ENCODE measurements around the gene DMC1.
A peak's percentile ranks its signal among the peaks of the same experiment; 100 is the strongest.
"Not testable (repeated sequence)": the region's sequence is repeated elsewhere in the genome, so short reads cannot be mapped to it uniquely, and the experiment has no call there.

DMC1 gene

DNA sequence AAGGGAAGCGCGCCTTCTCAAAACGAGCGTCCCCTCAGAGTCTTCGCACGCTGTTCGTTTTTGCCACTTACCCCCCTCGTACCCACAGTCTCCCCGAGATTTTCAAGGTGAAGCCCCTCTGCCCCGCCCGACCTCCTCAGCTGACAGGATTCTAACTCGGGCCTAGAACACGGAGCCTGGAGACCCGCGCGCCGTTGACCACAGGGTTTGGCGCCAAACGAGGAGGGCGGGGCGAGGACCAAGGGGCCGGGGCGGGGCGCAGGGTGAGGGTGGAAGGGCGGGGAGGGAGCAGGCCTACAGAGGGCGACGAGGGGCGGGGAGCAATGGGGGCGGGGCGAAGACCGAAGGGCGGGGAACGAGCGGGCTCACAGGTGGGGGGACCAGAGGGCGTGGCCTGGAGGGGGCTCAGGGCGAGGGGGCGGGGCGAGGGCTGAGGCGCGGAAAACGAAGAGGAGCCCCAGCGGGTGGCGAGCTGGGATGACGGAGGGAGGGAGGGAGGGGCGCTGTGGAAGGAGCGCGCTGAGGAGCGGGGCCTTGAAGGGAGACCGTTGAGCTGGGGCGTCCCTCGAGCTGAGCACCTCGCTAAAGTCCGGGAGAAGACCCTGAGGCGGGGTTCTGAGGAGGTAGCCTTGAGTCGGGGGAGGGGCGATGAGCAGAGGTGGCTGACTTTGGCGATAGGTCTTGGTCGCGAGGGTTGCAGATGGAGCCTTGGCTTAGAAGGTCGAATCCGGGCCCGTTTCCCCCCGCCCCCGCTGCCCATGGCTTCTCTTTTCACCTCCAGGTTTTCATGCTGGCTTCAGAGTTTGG, at the start of gene DMC1:
TSS of gene DMC1 (minus strand) at position 212 of the 807 bp plus-strand sequence. CDS start 1,927 bp downstream, outside the sequence.
- peak; percentile 65 for DNase-seq

DNA sequence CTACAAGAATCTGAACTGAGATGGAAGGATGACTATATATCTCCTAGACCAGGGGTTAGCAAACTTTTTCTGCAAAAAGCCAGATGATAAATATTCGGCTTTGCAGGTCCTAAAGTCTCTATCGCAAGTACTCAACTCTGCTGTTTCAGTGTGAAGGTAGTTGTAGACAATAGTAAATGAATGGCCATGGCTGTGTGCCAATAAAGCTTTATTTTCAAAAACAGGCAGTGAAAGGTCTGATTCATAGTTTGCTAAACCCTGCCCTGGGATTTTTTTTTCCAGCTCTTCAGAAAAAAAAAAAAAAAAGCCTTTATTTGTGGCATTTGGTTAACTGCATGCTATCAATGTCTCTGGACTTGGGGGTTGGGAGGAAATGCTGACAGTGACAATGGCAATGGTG, 48.7 kb upstream of the DMC1 start:
- DNase-seq = no peak

DNA sequence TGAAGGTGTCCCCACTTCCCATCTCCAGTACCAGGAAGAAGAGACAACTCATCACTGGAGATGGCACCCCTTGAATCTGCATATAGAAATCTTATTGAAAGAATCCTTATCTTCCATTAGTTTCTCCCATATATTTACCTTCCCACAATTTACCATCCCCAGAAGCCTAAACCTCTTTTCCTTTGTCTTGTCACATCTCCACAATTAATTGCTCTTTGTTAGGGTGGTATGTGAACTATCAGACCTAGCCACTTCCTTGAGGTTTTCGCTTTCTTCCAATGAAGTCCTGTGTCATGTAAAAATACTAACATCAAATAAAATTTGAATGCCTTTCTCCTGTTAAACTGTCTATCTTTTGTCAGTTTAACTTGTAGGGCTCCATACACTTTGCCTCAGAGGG, 48.3 kb upstream of the DMC1 start:
- no peak for DNase-seq

- not testable (repeated sequence) for DNase-seq
Measured at GRCh38 chr22:38615064-38615405, 45.1 kb upstream of the DMC1 start.

GRCh38 chr22:38614332-38615063, 44.5 kb upstream of the DMC1 start:
- no peak for DNase-seq

DNA sequence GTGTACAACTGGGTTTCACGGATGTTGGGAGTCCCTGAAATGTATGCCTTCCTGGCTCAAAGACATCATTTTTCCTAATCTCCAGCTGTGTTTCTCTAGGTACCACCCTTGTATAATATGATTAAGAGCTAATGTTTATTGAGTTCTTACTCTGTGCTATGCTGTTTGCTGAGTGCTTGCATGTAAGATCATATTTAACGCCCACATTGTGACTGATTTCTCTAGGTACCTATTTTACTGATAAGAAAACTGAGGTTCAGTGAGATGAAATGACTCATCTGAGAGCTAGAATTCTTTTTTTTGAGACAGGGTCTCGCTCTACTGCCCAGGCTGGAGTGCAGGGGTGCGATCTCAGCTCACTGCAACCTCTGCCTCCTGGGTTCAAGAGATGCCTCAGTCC, 43.6 kb upstream of the DMC1 start:
- no peak for DNase-seq

GRCh38 chr22:38612217-38613006, 42.4 kb upstream of the DMC1 start:
- DNase-seq = no peak

- no peak for DNase-seq
Measured at GRCh38 chr22:38611559-38611958, 41.6 kb upstream of the DMC1 start.

GRCh38 chr22:38610234-38610633, 40.3 kb upstream of the DMC1 start:
- DNase-seq = no peak

- no peak for DNase-seq
Measured at GRCh38 chr22:38608992-38609750, 39.2 kb upstream of the DMC1 start.

GRCh38 chr22:38607680-38608079, 37.7 kb upstream of the DMC1 start:
- no peak for DNase-seq

DNA sequence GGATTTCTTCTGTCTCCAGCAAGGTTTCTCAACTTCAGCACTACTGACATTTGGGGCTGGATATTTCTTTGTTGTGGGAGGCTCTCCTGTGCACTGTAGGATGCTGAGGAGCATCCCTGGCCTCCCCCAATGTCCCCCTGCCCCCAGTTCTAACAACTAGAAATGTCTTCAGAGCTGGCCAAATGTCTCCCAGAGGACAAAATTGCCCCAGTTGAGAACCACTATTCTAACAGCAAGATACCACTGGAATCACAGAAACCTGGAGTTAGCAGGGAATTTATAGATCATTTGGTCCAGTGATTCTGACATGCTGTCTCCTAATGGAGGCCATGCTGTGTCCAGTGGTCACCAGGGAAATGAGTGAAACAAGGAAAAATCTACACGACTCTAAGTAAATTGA, 32.2 kb upstream of the DMC1 start:
- DNase-seq = no peak

DNA sequence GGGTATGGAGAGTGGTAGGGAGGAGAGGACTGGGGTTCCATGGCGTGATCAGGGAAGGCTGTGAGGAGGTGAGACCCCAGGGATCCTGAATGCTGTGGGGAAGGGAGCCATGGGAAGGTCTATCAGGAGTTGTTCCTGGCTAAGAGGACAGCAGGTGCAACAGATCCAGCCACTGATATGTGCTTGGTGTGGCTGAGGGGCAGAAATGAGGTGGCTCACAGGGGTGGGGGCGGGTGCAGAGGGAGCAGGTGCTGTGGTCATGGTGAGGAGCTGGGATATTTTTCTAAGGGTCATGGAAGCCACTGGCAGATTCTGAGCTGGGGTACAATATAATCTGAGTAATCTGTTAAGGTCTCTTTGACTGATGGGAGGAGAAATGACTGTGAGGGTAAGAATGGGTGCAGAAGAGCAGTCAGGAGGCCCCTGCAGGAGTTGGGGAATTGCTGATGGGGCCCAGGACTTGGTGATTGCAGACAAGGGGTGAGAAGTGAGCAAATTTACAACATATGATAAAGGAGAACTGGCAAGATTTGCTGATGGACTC, 31.3 kb upstream of the DMC1 start:
- no peak for DNase-seq

DNA sequence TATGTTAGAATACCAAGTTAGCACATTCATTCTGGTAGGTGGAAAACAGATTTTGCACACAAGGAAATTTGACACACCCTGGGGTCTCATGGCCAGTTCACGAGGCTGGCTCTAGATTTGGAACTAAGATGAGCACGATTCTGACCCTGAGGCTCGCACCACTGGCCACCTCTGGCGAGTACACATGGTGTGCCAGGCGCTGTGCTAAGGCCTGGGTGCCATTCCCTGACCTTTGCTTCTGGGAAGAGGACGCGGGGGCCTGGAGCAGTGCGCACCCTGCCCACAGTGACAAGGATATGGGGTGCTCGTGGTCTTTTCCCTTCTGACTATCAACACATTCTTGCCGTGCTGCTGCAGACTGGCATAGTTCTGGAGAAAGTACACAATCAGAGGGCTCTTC, 29.5 kb upstream of the DMC1 start:
- DNase-seq = no peak

- DNase-seq = not testable (repeated sequence)
Measured at GRCh38 chr22:38582923-38583322, 12.9 kb upstream of the DMC1 start.

GRCh38 chr22:38578505-38578904, 8.5 kb upstream of the DMC1 start:
- DNase-seq = no peak

GRCh38 chr22:38572065-38572464, 2.1 kb upstream of the DMC1 start:
- no peak for DNase-seq

GRCh38 chr22:38570779-38571364, 889 bp upstream of the DMC1 start:
- no peak for DNase-seq

DNA sequence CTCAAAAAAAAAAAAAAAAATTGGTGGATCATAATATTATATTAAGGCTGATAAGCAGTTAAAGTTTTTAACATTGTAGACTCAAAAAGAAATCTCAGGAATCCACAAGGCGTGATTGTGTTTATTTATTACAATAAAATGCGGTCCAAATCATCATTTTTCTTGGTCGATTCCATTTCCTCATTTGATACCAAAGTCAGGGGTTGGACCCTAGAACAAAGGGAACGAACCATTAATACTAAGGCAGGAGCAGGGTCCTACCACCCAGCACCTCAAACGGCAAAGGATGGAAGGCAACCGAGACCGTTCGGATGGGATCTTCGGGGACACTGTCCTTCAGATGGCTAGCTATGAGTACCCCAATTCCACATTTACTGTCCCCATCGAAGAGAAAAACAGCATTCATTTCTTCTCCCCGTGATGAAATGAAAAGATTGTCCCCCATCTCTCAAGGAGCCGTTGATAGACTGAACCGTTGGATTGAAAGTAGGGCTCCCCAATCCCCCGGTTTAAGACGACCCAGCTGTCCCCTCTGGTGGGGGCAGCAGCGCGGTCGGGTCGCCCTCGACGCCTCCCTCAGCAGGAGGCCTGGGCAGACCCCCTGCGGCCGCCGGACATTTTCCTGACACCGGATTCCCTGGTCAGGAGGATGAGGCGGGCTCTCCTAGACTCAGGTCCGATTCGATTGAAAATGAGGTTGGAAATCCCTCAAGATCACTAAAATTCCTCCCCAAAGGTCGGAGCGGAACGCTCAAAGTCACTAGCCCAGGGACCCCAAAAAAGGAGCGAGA, 607 bp downstream of the DMC1 start:
- no peak for DNase-seq

- DNase-seq = no peak
Measured at GRCh38 chr22:38567531-38568285, 2.3 kb downstream of the DMC1 start.

All from DMS79 (cell line).